HG02970 (cell line): Measurements from ENCODE around the gene TNFSF4.
"Not testable (repeated sequence)": the region's sequence is repeated elsewhere in the genome, so short reads cannot be mapped to it uniquely, and the experiment has no call there.

Experiments
- ATAC-seq: cut with Tn5 transposase; IDR thresholded peaks from one replicate; pipeline ENCODE4 v1.9.1; 2021; ENCODE audit warnings: mild to moderate bottlenecking, moderate library complexity, moderate number of reproducible peaks; ENCODE audit not compliant: unreplicated experiment, low FRiP score

TNFSF4 gene

DNA sequence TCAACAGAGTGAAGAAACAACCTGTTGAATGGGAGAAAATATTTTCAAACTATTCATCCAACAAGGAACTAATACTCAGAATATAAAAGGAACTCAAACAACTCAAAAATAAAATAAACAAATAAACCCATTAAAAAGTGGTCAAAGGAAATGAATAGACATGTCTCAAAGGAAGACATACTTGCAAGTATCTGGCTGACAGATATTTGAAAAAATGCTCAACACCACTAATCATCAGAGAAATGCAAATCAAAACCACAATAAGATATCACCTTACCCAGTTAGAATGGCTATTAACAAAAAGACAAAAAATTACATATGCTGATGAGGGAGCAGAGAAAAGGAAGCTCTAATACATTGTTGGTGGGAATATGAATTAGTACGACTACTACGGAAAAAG is 38.2 kb downstream of the TNFSF4 start:
- no peak for ATAC-seq

DNA sequence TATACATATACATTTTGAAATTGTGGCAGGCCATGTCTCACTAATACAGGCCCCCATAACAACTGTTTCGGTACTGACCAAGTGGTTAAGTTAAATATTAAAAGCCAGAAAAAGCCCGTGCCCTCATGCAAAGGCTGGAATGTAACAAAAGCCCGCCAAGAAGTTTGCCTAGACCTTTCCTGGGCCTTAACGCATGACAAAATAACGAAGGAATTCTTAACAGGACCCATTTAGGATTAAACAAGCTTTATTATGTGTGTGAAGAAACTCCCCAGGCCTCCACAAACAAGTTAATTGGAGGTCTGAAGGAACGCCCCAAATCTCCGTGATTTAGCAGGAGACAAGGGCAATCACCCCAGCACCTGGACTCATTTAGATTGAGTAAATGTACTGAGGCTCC is 42.4 kb downstream of the TNFSF4 start:
- no peak for ATAC-seq

DNA sequence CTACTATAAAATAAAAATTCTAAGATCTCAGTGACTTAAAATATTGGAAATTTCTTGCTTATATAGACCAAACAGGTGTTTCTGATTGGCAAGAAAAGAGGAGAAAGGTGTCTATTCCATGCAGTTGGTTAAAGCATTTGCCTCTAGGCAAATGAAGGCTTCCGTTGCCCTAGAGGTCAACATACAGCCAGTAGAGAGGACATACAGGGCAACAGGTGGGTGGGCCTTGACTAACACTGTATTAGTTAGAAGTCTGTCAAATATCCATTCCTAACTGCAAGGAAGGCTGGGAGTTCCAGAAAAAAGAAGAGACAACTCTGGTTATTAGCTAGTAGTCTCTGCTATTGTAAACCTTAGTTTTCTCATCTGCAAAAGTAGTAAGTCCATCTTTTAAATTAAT is 43.0 kb downstream of the TNFSF4 start:
- ATAC-seq: no peak

DNA sequence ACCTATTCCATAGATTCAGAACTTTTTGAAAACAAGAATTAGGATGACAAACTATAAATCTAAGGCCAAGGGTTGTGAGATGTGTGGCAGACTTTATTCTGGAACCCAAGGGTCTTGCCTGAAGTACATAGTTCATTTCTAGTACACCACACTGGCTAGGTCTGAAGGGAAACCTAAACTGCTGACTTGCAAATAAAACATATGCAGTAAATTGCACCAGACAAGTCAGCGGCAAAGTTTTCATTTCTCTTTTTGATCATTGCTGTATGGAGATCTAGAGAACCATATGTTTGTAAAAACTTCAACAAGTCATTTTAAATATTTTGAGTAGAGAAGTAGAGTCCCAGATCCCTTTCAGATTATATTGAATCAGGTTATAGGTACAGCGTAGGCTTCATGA is 43.9 kb downstream of the TNFSF4 start:
- no peak for ATAC-seq

DNA sequence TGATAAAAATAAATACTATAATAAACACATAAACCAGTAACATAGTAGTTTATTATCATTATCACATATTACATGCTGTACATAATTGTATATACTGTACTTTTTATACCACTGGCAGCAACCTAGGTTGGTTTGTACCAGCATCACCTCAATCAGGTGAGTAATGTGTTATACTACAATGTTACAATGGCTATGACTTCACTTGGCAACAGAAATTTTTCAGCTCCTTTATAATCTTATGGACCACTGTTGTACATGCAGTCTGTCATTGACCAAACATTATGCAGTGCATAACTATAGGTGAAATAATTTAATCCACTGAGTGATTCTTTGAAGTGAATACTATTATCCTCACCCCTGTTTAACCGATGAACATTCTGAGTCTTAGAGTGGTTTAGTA is 44.5 kb downstream of the TNFSF4 start:
- ATAC-seq: no peak

DNA sequence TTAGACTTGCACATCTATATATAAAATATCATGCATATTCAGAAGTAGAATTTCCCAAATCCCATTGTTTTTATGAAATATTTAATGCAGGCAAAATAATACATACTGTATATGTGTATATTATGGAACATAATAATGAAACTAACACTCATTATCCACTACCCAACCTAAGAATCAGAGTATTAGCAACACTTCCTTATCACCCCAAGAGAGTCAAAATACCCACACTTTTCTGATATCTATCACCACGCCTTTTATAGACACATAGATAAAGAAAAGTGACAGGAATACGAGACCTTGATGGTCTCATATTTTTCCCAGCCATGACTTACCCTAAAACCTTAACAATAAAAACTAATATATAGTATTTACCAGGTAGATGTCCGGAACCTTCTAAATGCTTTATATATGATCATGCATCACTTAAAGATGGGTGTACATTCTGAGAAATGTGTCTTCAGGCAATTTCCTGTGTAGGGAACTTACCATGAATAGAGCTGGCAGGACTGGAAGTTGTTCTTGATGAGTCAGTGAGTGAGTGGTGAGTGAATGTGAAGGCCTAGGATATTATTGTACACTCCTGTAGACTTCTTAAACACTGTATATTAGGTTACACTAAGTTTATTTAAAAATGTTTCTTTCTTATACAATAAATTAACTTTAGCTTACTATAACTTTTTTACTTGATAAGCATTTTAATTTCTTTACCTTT is 45.5 kb downstream of the TNFSF4 start:
- no peak for ATAC-seq

DNA sequence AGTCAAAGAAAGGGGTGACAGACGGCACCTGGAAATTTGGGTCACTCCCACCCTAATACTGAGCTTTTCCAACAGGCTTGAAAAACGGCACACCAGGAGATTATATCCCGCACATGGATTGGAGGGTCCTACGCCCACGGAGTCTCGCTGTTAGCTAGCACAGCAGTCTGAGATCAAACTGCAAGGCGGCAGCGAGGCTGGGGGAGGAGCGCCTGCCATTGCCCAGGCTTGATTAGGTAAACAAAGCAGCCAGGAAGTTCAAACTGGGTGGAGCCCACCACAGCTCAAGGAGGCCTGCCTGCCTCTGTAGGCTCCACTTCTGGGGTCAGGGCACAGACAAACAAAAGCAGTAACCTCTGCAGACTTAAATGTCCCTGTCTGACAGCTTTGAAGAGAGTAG is 53.2 kb downstream of the TNFSF4 start:
- ATAC-seq: not testable (repeated sequence)

DNA sequence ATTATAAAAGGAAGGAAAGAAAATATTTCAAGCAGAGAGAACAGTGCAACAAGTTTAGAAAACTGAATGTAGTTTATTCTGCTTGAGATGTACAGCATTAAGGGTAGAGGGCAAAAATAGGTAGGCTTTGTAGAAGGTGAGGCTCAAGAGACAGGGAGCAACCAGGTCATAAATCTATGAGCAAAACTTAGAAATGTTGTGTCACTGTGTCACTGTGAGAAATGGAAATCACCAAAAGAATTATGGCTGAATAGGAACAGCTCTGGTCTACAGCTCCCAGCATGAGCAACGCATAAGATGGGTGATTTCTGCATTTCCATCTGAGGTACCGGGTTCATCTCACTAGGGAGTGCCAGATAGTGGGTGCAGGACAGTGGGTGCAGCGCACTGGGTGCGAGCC is 53.6 kb downstream of the TNFSF4 start:
- ATAC-seq: no peak

DNA sequence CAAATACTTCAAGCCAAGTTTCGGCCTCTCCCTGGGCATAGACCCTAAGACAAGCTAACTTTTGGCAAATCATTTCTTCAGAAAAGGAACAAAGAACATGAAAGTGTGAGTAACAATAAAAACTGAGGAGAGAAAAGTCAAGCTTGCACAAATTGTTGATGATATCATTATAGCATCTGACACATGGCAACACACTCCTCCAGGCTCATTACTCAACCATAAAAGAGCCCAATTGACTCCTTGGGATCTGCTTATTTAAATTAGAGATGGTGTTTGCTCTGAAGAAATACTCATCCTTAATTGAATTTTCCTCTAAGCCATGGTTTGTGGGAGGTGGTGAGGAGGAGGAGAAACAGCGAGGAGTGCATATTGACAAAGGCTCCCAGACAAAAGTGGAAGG is 54.5 kb downstream of the TNFSF4 start:
- ATAC-seq: no peak

DNA sequence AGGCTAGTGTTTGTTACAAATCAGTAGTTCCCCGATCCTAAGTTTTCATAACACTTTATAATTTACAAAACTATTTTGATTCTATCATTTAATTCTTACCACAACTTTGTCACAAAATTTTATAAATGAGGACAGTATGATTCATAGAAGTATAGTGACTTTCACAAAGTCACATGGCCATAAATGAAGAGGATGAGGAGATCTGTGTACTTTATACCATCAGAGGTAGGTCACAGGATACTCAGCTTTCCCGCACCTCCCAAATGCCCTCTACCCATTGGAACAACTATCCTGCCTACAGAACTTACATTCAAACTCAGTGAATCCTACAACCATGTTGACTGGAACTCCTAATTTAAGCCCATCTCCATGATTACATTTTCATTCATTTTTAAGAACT is 56.3 kb downstream of the TNFSF4 start:
- no peak for ATAC-seq

DNA sequence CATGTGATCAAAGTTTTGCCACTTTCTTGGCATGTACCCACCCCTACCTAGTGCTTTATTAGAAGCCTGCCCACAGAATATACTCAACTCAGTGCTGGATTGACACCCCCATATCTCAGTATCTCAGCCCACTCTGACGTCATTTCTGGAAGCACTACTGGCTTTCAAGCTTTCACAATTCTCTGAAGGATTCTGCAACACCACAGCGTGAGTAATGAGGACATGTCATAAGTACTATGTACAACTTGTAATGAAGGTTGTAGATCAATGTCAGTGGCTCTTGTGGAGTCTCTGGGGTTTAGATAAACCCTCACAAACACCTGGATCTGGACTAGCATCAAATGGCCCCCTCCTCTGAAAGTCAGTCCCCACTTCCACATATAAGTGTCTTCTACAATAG is 57.2 kb downstream of the TNFSF4 start:
- ATAC-seq: no peak

DNA sequence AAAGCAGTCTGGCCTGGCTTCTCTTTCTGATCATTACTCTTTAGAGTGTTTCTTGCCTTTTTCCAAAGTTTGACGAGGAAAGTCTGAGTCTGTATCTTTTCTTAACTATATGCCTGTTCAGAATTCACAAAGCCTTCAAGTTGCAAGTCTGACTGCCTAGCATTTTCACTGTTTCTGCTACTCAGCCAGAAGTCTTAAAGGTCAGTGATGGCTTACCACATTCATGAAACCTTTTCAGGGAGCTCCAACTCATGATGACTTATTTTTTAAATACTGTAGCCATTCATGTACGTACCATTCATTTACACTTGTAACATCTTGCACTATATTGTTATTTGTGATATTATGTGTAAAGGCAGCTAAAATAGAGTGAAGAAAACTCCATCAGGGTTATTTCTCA is 58.2 kb downstream of the TNFSF4 start:
- no peak for ATAC-seq

DNA sequence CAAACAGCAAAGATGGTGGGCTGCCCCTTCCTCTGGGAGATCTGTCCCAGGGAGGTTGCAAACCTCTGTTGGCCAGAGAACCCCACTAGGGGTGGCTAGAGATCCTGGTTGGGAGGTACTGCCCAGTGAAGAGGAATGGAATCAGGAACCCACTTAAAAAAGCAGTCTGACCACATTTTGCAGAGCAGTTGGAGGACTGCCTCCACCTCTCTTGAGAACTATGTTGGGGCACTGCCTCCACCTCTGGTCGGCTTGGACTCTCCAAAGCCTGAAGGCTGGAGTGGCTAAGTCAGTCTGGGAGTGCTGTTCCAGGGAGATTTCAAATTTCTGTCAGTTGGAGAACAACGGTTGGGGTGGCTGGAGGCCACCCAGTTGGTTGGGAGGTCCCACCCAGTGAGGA is 58.6 kb downstream of the TNFSF4 start:
- ATAC-seq: no peak

DNA sequence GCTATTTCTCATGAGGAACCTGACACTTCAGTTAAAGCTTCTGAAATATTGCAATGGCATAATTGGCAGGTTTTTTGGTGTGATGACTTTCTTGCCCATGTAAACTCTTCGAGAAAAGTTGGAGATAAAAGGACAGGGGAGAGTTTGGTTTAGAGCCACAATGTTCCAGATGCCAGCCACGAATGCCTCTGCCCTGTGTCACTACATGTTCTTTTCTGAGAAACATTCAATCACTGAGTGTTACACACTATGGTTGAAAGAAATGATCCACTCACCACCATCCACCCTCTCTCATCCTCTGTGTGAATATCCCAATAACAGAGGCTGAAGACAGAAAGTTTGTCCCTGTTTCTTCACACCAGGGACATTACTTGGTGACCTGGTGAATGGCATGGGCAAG is 66.4 kb downstream of the TNFSF4 start:
- no peak for ATAC-seq

DNA sequence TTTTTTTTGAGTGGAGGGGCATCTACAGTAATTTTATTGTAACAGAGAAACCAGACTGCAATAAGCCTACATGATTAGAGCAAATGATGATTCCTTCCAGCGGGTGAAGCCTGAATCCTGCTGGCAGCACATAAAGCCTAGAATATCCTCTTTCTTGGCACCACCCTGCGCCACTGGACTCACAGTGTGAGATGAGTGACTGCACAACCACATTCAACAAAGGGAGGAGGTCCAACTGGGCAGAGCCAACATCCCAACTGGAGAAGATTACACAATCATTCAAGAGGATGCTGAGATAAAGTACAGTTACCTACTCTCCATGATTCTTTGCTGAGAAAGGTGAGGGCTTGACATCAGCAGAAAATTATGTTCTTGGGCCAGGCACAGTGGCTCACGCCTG is 67.4 kb downstream of the TNFSF4 start:
- ATAC-seq: no peak

DNA sequence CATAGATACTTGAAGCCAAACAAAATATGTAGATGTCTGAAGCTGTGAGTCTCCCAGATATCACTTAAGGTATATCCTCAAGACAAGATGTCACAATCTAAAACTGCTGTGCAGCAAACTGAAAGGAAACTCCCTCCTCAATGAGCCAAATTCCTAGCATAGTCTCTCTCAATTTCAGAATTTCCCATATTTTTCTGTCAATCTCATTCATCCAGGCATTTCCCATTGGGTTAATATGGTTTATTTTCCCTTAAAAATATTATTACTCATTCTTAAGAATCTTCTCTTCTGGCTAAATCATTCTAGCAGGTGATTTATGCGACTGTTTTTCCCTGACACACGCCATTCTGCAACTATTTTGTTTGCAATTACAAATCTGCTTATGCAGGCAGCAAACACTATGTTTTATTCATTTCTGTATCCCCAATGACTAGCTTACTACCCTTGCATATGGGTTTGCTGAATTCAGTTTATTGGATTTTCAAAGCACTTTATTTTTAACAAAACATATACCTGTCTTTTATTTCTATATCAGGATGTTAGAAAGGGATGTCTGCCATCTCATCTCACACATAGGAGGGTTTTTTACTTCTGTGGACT is 69.9 kb downstream of the TNFSF4 start:
- ATAC-seq: no peak

DNA sequence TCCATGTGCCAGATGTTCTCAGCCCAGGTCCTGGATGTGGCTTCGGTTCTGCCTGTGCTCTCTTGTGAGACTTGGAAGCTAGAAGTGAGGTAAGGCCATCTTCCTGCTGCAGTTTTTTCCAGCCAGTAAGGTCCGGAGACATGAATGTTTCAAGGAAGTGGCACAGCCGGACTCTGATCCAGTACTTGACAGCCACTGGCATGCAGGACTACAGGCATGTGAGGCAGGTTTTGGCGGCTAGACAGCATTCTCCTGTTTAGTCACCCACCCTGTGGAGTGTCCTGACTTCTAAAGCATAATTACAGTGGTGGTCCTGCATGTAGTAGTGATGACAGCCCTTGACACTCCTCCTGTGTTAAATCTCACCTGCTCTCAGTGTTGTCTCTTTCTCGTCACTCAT is 72.3 kb downstream of the TNFSF4 start:
- no peak for ATAC-seq

DNA sequence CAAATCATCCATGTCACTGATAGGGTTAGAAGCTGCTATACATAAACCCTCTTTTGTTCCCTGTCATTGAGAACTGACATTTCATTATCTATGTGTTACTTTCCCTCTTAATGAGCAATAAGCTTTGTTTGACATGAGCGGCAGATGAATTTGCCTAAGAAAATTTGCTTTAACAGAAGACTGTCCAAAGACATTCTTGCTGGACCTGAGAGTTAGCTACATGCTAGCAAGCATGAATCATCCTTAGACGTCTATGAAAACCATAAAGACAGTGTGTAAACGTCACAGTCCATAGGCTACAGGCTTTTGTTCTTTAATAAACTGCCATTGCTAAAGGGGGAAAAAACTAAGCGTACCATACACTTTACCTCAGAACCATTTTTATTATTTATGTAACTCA is 73.1 kb downstream of the TNFSF4 start:
- no peak for ATAC-seq
